ENCODE results near the gene FRMD4B.

- TF ChIP-seq CTCF (IDR thresholded peaks at IDR 0.05), result no peak
- TF ChIP-seq POLR2AphosphoS5 (IDR thresholded peaks at IDR 0.05), result no peak
- TF ChIP-seq POLR2A (IDR thresholded peaks at IDR 0.05), result no peak
Measured at GRCh38 chr3:69283496-69283895, 102.4 kb downstream of the FRMD4B start.

Data from transverse colon (tissue), 4 donors.